Measurements from ENCODE around the gene CEACAM20.

The CEACAM20 gene

GRCh38 chr19:44529536-44529935, at the start of gene CEACAM20:
TSS of gene CEACAM20 (minus strand) at chr19:44529675. CDS start at chr19:44529509, 166 bp downstream.
- H3K4me1 ChIP-seq (ENCODE audit: insufficient read depth, low read length) = no peaks in the 10 kb centered on the region
- no peaks in the 10 kb centered on the region for H3K36me3 ChIP-seq (ENCODE audit: insufficient read depth, low read depth, low read length)
- H3K27me3 ChIP-seq (ENCODE audit: insufficient read depth, low read length) = no peaks in the 10 kb centered on the region; the same call in 1 of the 2 replicates
- H3K27ac ChIP-seq (ENCODE audit: low read length) = no peak within 1 kb of the TSS
- H3K9ac ChIP-seq (ENCODE audit: low read depth, low read length) = no peak within 1 kb of the TSS
- peaks cover 66% of the 10 kb centered on the region for H3K9me3 ChIP-seq (ENCODE audit: insufficient read depth, low read depth, low read length)
- H3K4me3 ChIP-seq (ENCODE audit: low read length) = no peak within 1 kb of the TSS

- Histone ChIP-seq H3K9me3 (ENCODE audit: insufficient read depth, low read depth, low read length) (no peaks in the 10 kb centered on the region), H3K27ac (ENCODE audit: low read length) (no peak overlapping the region), H3K4me1 (ENCODE audit: insufficient read depth, low read length) (no peaks in the 10 kb centered on the region), H3K36me3 (ENCODE audit: insufficient read depth, low read depth, low read length) (no peaks in the 10 kb centered on the region), H3K27me3 (ENCODE audit: insufficient read depth, low read length) (no peaks in the 10 kb centered on the region), H3K4me3 (ENCODE audit: low read length) (no peak overlapping the region), H3K9ac (ENCODE audit: low read depth, low read length) (no peak overlapping the region)
These were observed 48.0 kb upstream of the CEACAM20 start for GRCh38 chr19:44577566-44577874.

- no peaks in the 10 kb centered on the region for H3K9me3 ChIP-seq (ENCODE audit: insufficient read depth, low read depth, low read length)
- H3K4me1 ChIP-seq (ENCODE audit: insufficient read depth, low read length) = no peaks in the 10 kb centered on the region
- H3K36me3 ChIP-seq (ENCODE audit: insufficient read depth, low read depth, low read length) = no peaks in the 10 kb centered on the region
- H3K4me3 ChIP-seq (ENCODE audit: low read length) = no peak overlapping the region
- H3K9ac ChIP-seq (ENCODE audit: low read depth, low read length) = no peak overlapping the region
- H3K27me3 ChIP-seq (ENCODE audit: insufficient read depth, low read length) = no peaks in the 10 kb centered on the region
- no peak overlapping the region for H3K27ac ChIP-seq (ENCODE audit: low read length)
These were observed 47.5 kb upstream of the CEACAM20 start for GRCh38 chr19:44576843-44577565.

GRCh38 chr19:44575116-44575700, 45.7 kb upstream of the CEACAM20 start:
- Histone ChIP-seq H3K9me3 (ENCODE audit: insufficient read depth, low read depth, low read length) (no peaks in the 10 kb centered on the region), H3K27me3 (ENCODE audit: insufficient read depth, low read length) (no peaks in the 10 kb centered on the region), H3K4me3 (ENCODE audit: low read length) (no peak overlapping the region), H3K4me1 (ENCODE audit: insufficient read depth, low read length) (no peaks in the 10 kb centered on the region), H3K36me3 (ENCODE audit: insufficient read depth, low read depth, low read length) (no peaks in the 10 kb centered on the region), H3K9ac (ENCODE audit: low read depth, low read length) (no peak overlapping the region), H3K27ac (ENCODE audit: low read length) (no peak overlapping the region)

GRCh38 chr19:44574186-44574950, 44.9 kb upstream of the CEACAM20 start:
- no peaks in the 10 kb centered on the region for H3K27me3 ChIP-seq (ENCODE audit: insufficient read depth, low read length)
- no peaks in the 10 kb centered on the region for H3K36me3 ChIP-seq (ENCODE audit: insufficient read depth, low read depth, low read length)
- no peak overlapping the region for H3K27ac ChIP-seq (ENCODE audit: low read length)
- H3K4me1 ChIP-seq (ENCODE audit: insufficient read depth, low read length) = no peaks in the 10 kb centered on the region
- H3K9ac ChIP-seq (ENCODE audit: low read depth, low read length) = no peak overlapping the region
- no peak overlapping the region for H3K4me3 ChIP-seq (ENCODE audit: low read length)
- H3K9me3 ChIP-seq (ENCODE audit: insufficient read depth, low read depth, low read length) = no peaks in the 10 kb centered on the region

GRCh38 chr19:44573627-44574026, 44.2 kb upstream of the CEACAM20 start:
- Histone ChIP-seq H3K27me3 (ENCODE audit: insufficient read depth, low read length) (no peaks in the 10 kb centered on the region), H3K9ac (ENCODE audit: low read depth, low read length) (no peak overlapping the region), H3K9me3 (ENCODE audit: insufficient read depth, low read depth, low read length) (no peaks in the 10 kb centered on the region), H3K36me3 (ENCODE audit: insufficient read depth, low read depth, low read length) (no peaks in the 10 kb centered on the region), H3K4me1 (ENCODE audit: insufficient read depth, low read length) (no peaks in the 10 kb centered on the region), H3K4me3 (ENCODE audit: low read length) (no peak overlapping the region), H3K27ac (ENCODE audit: low read length) (no peak overlapping the region)

GRCh38 chr19:44573183-44573582, 43.7 kb upstream of the CEACAM20 start:
- H3K36me3 ChIP-seq (ENCODE audit: insufficient read depth, low read depth, low read length) = no peaks in the 10 kb centered on the region
- no peak overlapping the region for H3K9ac ChIP-seq (ENCODE audit: low read depth, low read length)
- H3K4me1 ChIP-seq (ENCODE audit: insufficient read depth, low read length) = no peaks in the 10 kb centered on the region
- no peak overlapping the region for H3K27ac ChIP-seq (ENCODE audit: low read length)
- no peaks in the 10 kb centered on the region for H3K9me3 ChIP-seq (ENCODE audit: insufficient read depth, low read depth, low read length)
- H3K4me3 ChIP-seq (ENCODE audit: low read length) = no peak overlapping the region
- no peaks in the 10 kb centered on the region for H3K27me3 ChIP-seq (ENCODE audit: insufficient read depth, low read length)

- no peak overlapping the region for H3K4me3 ChIP-seq (ENCODE audit: low read length)
- no peaks in the 10 kb centered on the region for H3K27me3 ChIP-seq (ENCODE audit: insufficient read depth, low read length)
- no peak overlapping the region for H3K9ac ChIP-seq (ENCODE audit: low read depth, low read length)
- H3K36me3 ChIP-seq (ENCODE audit: insufficient read depth, low read depth, low read length) = no peaks in the 10 kb centered on the region
- no peaks in the 10 kb centered on the region for H3K4me1 ChIP-seq (ENCODE audit: insufficient read depth, low read length)
- no peak overlapping the region for H3K27ac ChIP-seq (ENCODE audit: low read length)
- H3K9me3 ChIP-seq (ENCODE audit: insufficient read depth, low read depth, low read length) = no peaks in the 10 kb centered on the region
These were observed 43.1 kb upstream of the CEACAM20 start for GRCh38 chr19:44572581-44572900.

- H3K27ac ChIP-seq (ENCODE audit: low read length) = no peak overlapping the region
- no peaks in the 10 kb centered on the region for H3K27me3 ChIP-seq (ENCODE audit: insufficient read depth, low read length)
- no peaks in the 10 kb centered on the region for H3K36me3 ChIP-seq (ENCODE audit: insufficient read depth, low read depth, low read length)
- no peaks in the 10 kb centered on the region for H3K9me3 ChIP-seq (ENCODE audit: insufficient read depth, low read depth, low read length)
- H3K9ac ChIP-seq (ENCODE audit: low read depth, low read length) = no peak overlapping the region
- no peak overlapping the region for H3K4me3 ChIP-seq (ENCODE audit: low read length)
- H3K4me1 ChIP-seq (ENCODE audit: insufficient read depth, low read length) = no peaks in the 10 kb centered on the region
These were observed 42.5 kb upstream of the CEACAM20 start for GRCh38 chr19:44571830-44572580.

GRCh38 chr19:44570984-44571684, 41.7 kb upstream of the CEACAM20 start:
- no peaks in the 10 kb centered on the region for H3K4me1 ChIP-seq (ENCODE audit: insufficient read depth, low read length)
- H3K9me3 ChIP-seq (ENCODE audit: insufficient read depth, low read depth, low read length) = no peaks in the 10 kb centered on the region
- H3K36me3 ChIP-seq (ENCODE audit: insufficient read depth, low read depth, low read length) = no peaks in the 10 kb centered on the region
- no peak overlapping the region for H3K27ac ChIP-seq (ENCODE audit: low read length)
- H3K9ac ChIP-seq (ENCODE audit: low read depth, low read length) = no peak overlapping the region
- H3K27me3 ChIP-seq (ENCODE audit: insufficient read depth, low read length) = no peaks in the 10 kb centered on the region
- H3K4me3 ChIP-seq (ENCODE audit: low read length) = no peak overlapping the region

- Histone ChIP-seq H3K36me3 (ENCODE audit: insufficient read depth, low read depth, low read length) (no peaks in the 10 kb centered on the region), H3K27me3 (ENCODE audit: insufficient read depth, low read length) (no peaks in the 10 kb centered on the region), H3K9ac (ENCODE audit: low read depth, low read length) (no peak overlapping the region), H3K4me1 (ENCODE audit: insufficient read depth, low read length) (no peaks in the 10 kb centered on the region), H3K9me3 (ENCODE audit: insufficient read depth, low read depth, low read length) (no peaks in the 10 kb centered on the region), H3K4me3 (ENCODE audit: low read length) (no peak overlapping the region), H3K27ac (ENCODE audit: low read length) (no peak overlapping the region)
These were observed 41.1 kb upstream of the CEACAM20 start for GRCh38 chr19:44570603-44570983.

Measured in iPS-20b (cell line).